RWPE1 (cell line): ENCODE data around the gene GUK1.

Source experiments
- CTCF ChIA-PET: fragments of 350-600 bp; sonication (Branson Sonifier 250); formaldehyde crosslinking; extraction: SDS; loops from one replicate; lab custom pipeline; 2021; lab: Yijun Ruan, JAX
- POLR2A ChIA-PET: fragments of 400-600 bp; formaldehyde crosslinking; extraction: SDS; loops from one replicate; lab custom pipeline; 2020; ENCODE audit warnings: antibody characterized with exemption; ENCODE audit not compliant: low non-redundant PET; lab: Yijun Ruan, JAX
- DNase-seq: peaks from one replicate; pipeline ENCODE4 v3.0.0; 2012; ENCODE audit warnings: low spot score
- H3K27ac ChIP-seq: fragments of 450-650 bp; 2 replicates; pipeline ENCODE4 v1.5.1; 2017
- TF ChIP-seq, protein P1 (sequence below): fragments of 450-650 bp; conservative IDR thresholded peaks from 2 replicates; pipeline ENCODE4 v1.5.1; 2017; ENCODE audit warnings: low read depth, mild to moderate bottlenecking

GUK1 gene, protein sequence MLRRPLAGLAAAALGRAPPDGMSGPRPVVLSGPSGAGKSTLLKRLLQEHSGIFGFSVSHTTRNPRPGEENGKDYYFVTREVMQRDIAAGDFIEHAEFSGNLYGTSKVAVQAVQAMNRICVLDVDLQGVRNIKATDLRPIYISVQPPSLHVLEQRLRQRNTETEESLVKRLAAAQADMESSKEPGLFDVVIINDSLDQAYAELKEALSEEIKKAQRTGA

DNA sequence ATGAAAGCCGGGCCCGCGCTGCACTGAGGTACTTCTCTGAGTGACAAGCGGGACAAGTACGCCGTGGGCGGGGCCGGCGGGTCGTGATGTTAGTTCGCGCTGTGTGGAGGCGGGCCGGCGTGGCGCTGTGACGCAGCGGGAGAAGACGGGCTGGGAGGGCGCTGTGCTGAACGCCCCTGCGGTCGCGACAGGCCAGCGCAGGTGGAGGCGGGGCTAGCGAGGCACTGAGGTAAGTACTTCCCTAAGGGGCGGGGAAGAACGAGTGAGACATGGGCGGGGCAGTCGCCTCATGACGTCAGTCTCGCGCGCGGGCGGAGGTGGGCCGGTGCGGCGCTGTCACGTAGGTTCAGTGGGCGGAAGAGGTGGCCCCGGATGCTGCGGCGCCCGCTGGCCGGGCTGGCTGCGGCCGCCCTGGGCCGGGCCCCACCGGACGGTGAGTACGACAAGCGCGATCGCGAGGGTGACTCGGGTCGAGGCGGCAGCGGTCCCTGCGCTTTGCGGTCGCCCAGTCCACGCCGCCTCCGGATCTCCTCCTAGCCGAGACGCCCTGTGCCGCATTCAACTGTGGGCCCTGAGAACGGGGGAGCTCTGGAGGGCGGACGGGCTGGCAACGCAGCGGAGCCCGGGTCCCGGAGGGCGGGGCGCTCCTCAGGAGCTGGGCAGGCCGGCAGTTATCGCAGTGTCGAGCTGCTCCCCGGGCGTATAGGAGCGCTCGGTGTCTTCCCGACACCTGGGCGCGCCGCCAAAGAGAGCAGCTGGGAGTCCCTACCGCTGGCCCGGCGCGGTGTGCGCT, at the start of gene GUK1:
Gene GUK1 (plus strand): TSS at position 349 of the 793 bp plus-strand sequence. CDS start 24 bp downstream, at position 373.
- POLR2A ChIA-PET, result interaction anchor here (0.6 to 1.1 kb wide), 4 partner anchors 21 to 26 kb away, joined by 3 to 5 read pairs (median 3); no protein-coding TSS in a partner anchor
- peak; percentile 96 for DNase-seq
- CTCF ChIA-PET, result interaction anchor here (0.6 to 0.9 kb wide), 4 partner anchors 8 to 374 kb away, joined by 3 to 4 read pairs (median 3); partner anchors contain the start of gene IBA57

DNA sequence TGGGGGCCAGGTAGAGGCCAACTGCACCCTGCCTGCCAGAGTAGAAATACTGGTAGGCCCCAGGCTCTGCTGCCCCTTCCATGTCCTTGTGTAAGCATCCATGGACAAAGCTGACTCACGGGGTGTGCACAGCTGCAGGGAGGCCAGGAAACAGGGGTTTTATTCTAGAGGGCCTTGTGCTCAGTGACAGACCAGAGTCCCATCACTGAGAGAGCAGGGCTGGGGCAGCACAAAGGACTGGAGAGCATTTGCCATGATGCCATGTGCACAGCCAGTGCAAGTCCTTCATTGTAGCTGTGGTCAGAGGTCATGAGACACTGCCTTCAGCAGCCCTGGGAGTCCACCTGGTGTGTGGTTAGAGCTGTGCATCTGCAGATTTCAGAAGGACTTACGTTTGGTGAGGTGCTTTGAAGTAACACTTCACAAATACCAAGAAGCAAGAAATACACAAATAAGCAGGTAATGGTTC, 49.4 kb upstream of the GUK1 start:
- no peak for DNase-seq
- CTCF ChIA-PET, result interaction anchor here (0.5 kb wide), 1 partner anchor 70 kb away, joined by 3 read pairs; no protein-coding TSS in a partner anchor
- H3K27ac ChIP-seq, result peak overlapping the region; percentile 69
- TF ChIP-seq, protein P1, sequence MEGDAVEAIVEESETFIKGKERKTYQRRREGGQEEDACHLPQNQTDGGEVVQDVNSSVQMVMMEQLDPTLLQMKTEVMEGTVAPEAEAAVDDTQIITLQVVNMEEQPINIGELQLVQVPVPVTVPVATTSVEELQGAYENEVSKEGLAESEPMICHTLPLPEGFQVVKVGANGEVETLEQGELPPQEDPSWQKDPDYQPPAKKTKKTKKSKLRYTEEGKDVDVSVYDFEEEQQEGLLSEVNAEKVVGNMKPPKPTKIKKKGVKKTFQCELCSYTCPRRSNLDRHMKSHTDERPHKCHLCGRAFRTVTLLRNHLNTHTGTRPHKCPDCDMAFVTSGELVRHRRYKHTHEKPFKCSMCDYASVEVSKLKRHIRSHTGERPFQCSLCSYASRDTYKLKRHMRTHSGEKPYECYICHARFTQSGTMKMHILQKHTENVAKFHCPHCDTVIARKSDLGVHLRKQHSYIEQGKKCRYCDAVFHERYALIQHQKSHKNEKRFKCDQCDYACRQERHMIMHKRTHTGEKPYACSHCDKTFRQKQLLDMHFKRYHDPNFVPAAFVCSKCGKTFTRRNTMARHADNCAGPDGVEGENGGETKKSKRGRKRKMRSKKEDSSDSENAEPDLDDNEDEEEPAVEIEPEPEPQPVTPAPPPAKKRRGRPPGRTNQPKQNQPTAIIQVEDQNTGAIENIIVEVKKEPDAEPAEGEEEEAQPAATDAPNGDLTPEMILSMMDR, result no peak
- POLR2A ChIA-PET, result no interaction called here

More for the DNA sequence above, at the start of gene GUK1:
- TF ChIP-seq, protein P1, result no peak; the same call in 1 of the 2 replicates
- peak within 1 kb of the TSS; percentile 100 for H3K27ac ChIP-seq

DNA sequence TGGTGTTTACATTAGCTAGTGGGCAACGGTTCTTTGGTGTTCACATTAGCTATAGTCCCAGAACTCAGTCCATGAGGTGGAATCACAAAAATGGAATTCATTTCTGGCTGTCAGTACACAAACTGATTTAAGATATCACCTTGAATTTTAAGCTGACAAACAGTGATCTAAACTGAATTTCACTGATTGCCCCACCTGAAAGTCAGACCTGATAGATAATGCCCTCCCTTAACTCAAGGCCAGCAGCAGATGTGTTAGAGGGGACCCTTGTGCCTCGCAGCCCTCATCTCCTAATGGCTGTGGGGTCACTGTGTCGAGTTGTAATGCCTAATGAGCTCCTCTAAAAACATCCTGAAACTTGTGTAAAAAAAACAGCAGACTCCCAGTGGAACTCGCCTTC, 49.0 kb upstream of the GUK1 start:
- H3K27ac ChIP-seq, result peak overlapping the region; percentile 69; the same call in 1 of the 2 replicates
- TF ChIP-seq, protein P1, result no peak
- no peak for DNase-seq
- ChIA-PET POLR2A (no interaction called here), CTCF (no interaction called here)

DNA sequence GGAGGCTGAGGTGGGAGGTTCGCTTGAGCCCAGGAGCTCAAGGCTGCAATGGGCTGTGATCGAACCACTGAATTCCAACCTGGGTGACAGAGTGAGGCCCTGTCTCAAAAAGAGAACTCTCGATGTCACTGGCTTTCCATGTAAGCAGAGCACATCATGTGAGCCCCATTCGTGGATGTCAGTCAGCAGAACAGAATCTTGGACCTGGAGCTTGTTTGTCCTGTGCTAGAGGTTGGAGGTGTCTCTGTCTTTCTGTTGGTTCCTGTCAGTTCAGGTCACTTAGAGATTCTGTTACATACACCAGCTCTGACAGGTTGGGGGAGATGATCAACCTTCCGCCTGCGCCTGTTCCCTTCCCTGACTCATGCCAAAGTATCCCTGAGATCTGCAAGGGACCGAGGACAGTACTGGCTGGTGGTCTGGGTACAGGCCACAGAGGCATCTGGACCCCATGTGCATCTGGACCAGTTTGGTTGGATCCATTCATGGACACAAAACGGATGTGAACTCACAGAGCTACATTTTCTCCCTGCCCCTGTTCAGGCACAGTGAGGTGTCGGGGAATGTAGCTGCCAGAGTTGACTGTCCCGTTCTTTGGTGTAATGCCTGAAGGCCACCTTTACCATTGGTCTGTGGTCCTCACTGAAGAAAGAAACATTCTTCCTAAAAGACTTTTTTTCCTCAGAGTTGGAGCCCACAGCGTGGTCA, 47.6 kb upstream of the GUK1 start:
- DNase-seq, result no peak
- ChIA-PET POLR2A (no interaction called here), CTCF (interaction anchor here (0.7 kb wide), 1 partner anchor 596 kb away, joined by 3 read pairs; no protein-coding TSS in a partner anchor)
- H3K27ac ChIP-seq, result peak overlapping the region; percentile 22; the same call in 1 of the 2 replicates
- TF ChIP-seq, protein P1, result no peak

DNA sequence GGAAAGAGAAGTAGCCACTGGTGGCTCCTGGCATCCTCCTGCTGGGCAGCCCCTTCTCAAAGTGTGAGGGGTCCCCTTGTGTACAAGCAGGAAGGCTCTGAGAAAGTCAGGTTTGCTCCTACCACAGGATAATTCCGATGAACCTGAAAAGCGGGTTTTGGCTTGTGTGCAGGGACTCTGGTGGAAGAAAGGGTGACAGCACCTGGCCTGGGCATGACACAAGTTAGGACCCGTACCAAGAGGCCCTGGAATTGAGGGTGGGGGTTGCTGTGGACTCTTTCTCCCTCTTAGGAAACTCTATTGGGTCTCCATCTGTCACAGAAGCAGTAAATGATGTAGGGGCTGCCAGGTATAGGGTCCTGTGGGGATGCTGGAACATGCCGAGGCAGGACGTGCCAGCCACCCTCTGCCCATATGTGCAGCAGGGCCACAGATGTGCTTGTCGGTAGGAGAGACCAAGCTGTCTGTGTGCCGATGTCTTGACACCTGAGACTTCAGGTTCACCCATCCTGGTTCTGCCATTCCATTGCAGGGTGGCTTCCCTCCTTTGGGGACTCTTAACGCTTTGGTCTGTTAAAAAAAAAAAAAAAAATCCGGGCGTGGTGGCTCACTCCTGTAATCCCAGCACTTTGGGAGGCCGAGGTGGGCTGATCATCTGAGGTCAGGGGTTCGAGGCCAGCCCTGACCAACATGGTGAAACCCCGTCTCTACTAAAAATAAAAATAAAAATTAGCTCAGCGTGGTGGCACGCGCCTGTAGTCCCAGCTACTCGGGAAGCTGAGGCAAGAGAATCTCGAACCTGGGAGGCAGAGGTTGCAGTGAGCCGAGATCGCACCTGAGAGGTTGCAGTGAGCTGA, 46.8 kb upstream of the GUK1 start:
- DNase-seq, result no peak
- H3K27ac ChIP-seq, result peak overlapping the region; percentile 22; the same call in 1 of the 2 replicates
- ChIA-PET POLR2A (no interaction called here), CTCF (interaction anchor here (0.6 to 0.7 kb wide), 2 partner anchors 132 to 596 kb away, joined by 3 to 4 read pairs; no protein-coding TSS in a partner anchor)
- TF ChIP-seq, protein P1, result no peak
